Activated T-helper 1 cell treated with anti-CD3 and anti-CD28 coated beads, Interleukin-12 subunit alpha, Interleukin-12 subunit beta, Interleukin-2, Interleukin-4 antibody, amounts not matched to agents 30 ng/mL and 10 ng/mL and 1 ng/mL, durations not matched to agents 14 hours and 24 hours and 36 hours (primary cell): ENCODE data around the gene CAPN13. TPM values are rescaled to one million over a fixed set of nuclear protein-coding genes. Genes with fewer than 3 reads are reported as not detected.

Experiments
- DNase-seq: peaks from one replicate; pipeline ENCODE4 v3.0.0; 2021; ENCODE audit warnings: low spot score
- H3K27ac Mint-ChIP-seq: one replicate; pipeline ENCODE4 v1.8.0; 2021; ENCODE audit warnings: mild to moderate bottlenecking, mixed read lengths
- H3K27me3 Mint-ChIP-seq: one replicate; pipeline ENCODE4 v1.8.0; 2022; ENCODE audit warnings: mild to moderate bottlenecking, moderate library complexity, mixed read lengths; ENCODE audit not compliant: insufficient read depth
- H3K36me3 Mint-ChIP-seq: one replicate; pipeline ENCODE4 v1.8.0; 2021; ENCODE audit warnings: low read depth, mixed read lengths
- H3K4me1 Mint-ChIP-seq: one replicate; pipeline ENCODE4 v1.8.0; 2021; ENCODE audit warnings: low read depth, mixed read lengths
- H3K4me3 Mint-ChIP-seq: one replicate; pipeline ENCODE4 v1.8.0; 2021; ENCODE audit warnings: mild to moderate bottlenecking, moderate library complexity, mixed read lengths
- H3K9me3 Mint-ChIP-seq: one replicate; pipeline ENCODE4 v1.8.0; 2021; ENCODE audit warnings: mixed read lengths
- intact Hi-C: fragments of 100-400 bp; cut with micrococcal nuclease; formaldehyde crosslinking; loops from one replicate; pipeline ENCODE4 v1.15.1; 2024
- total RNA-seq: library from RNA; stranded (reverse); gene quantifications from 2 replicates; pipeline ENCODE4 v1.2.3, GENCODE V29; 2022

The CAPN13 gene
- total RNA-seq, 1 donor from 2014 or later = not detected

DNA sequence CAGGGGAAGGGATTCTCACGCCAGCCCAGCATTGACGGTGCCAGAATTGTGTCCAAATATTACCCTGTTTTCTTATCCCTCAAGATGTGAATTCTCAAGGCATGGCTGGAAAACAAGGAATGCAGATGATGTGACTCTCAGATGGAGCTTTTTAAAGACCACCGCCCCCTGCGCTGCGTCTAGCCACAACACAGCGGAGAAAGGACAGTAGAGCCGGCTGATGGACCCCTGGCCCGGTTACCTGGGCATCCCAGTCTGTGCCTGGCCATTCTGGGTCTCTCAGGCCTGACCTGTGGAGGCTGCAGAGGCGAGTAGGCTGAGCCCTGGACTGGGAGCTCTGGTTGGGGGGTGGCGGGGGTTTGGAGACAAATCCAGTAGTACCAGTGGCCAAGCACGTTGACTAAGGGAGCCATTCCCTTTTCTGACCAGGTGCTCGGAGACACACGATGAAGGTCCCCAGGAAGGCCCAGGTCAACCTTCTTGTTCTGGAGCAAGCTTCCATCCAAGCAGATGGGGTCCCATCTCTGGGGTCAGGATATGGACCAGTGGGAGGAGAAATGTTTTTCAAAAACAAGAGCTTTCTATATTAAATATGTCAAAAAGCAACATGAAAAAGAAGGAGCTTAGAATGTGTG lies 5.3 kb downstream of the CAPN13 start:
- Mint-ChIP-seq H3K36me3 (no peaks in the 10 kb centered on the region), H3K9me3 (no peaks in the 10 kb centered on the region)

GRCh38 chr2:30800159-30800558 lies 7.1 kb downstream of the CAPN13 start:
- Mint-ChIP-seq H3K4me1 (peaks cover 14% of the 10 kb centered on the region), H3K27ac (no peak overlapping the region), H3K36me3 (no peaks in the 10 kb centered on the region), H3K4me3 (no peak overlapping the region), H3K9me3 (no peaks in the 10 kb centered on the region), H3K27me3 (peaks cover 2% of the 10 kb centered on the region)
- intact Hi-C loops = no loop called here
- no peak for DNase-seq

More for the DNA sequence above, 5.3 kb downstream of the CAPN13 start:
- intact Hi-C loops = no loop called here
- H3K27me3 Mint-ChIP-seq = peaks cover 2% of the 10 kb centered on the region
- no peak for DNase-seq
- peaks cover 14% of the 10 kb centered on the region for H3K4me1 Mint-ChIP-seq
- H3K27ac Mint-ChIP-seq = no peak overlapping the region
- no peak overlapping the region for H3K4me3 Mint-ChIP-seq

DNA sequence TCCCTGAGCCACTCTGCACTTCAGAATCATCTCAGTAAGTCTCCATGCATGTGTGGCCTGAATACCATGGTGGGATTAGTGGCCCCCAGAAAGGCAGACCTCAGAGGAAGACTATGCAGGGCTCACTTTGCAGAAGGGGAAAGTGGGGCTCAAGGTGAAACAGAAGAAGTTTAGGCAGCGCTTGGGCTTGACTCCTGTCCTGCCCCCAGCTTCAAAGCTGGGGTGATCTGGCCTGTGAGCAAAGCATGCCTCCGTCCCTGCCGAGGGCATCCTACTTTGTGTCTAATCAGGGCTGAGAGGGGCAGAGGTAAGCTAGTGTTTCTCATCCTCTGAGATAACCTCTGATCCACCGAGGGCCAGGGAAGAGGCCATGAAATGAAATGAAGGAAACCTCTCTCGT lies 7.9 kb downstream of the CAPN13 start:
- H3K27ac Mint-ChIP-seq = no peak overlapping the region
- intact Hi-C loops = no loop called here
- H3K9me3 Mint-ChIP-seq = no peaks in the 10 kb centered on the region
- no peaks in the 10 kb centered on the region for H3K36me3 Mint-ChIP-seq
- H3K4me3 Mint-ChIP-seq = no peak overlapping the region
- no peak for DNase-seq
- H3K27me3 Mint-ChIP-seq = peaks cover 2% of the 10 kb centered on the region
- peaks cover 14% of the 10 kb centered on the region for H3K4me1 Mint-ChIP-seq

DNA sequence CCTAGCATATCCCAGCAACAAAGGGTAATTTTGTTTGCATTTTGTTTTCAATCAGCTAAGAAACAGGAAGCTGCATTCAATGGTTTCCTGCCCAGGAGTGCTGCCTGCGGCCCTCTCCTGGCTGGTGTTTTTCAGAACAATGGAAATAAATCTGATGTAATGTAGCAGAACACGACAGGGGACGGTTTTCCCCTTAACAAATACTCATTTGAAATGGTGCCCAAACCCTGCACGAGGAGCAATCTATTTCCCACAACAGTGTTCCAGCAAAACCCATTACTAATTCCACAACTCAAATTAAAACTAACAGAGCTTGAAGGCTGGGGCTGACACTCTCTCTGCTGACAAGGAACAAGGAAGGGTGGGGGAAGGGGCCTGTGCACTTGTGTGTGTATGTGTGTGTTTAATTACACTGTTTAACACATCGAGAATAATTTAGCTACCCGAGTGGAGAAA lies 8.7 kb downstream of the CAPN13 start:
- no peak overlapping the region for H3K27ac Mint-ChIP-seq
- no peak overlapping the region for H3K4me3 Mint-ChIP-seq
- peaks cover 14% of the 10 kb centered on the region for H3K4me1 Mint-ChIP-seq
- H3K36me3 Mint-ChIP-seq = no peaks in the 10 kb centered on the region
- no peaks in the 10 kb centered on the region for H3K9me3 Mint-ChIP-seq
- peaks cover 6% of the 10 kb centered on the region for H3K27me3 Mint-ChIP-seq
- DNase-seq = no peak
- intact Hi-C loops = no loop called here

- intact Hi-C loops = no loop called here
- Mint-ChIP-seq H3K4me1 (peaks cover 14% of the 10 kb centered on the region), H3K27ac (no peak overlapping the region), H3K36me3 (no peaks in the 10 kb centered on the region), H3K9me3 (no peaks in the 10 kb centered on the region), H3K4me3 (no peak overlapping the region), H3K27me3 (peaks cover 7% of the 10 kb centered on the region)
- DNase-seq = no peak
Observed at GRCh38 chr2:30797381-30798015, 9.7 kb downstream of the CAPN13 start.

GRCh38 chr2:30796699-30797098 lies 10.5 kb downstream of the CAPN13 start:
- DNase-seq = no peak
- Mint-ChIP-seq H3K9me3 (no peaks in the 10 kb centered on the region), H3K4me1 (peaks cover 14% of the 10 kb centered on the region), H3K27me3 (peaks cover 15% of the 10 kb centered on the region), H3K4me3 (no peak overlapping the region), H3K36me3 (no peaks in the 10 kb centered on the region), H3K27ac (no peak overlapping the region)
- intact Hi-C loops = no loop called here

- Mint-ChIP-seq H3K27ac (no peak overlapping the region), H3K4me3 (no peak overlapping the region), H3K4me1 (peaks cover under 1% of the 10 kb centered on the region), H3K27me3 (peaks cover 22% of the 10 kb centered on the region), H3K36me3 (no peaks in the 10 kb centered on the region), H3K9me3 (no peaks in the 10 kb centered on the region)
- DNase-seq = no peak
- intact Hi-C loops = no loop called here
Observed at GRCh38 chr2:30792521-30792920, 14.7 kb downstream of the CAPN13 start.

GRCh38 chr2:30790879-30791278 lies 16.4 kb downstream of the CAPN13 start:
- no peak overlapping the region for H3K27ac Mint-ChIP-seq
- no peak overlapping the region for H3K4me3 Mint-ChIP-seq
- intact Hi-C loops = no loop called here
- H3K9me3 Mint-ChIP-seq = no peaks in the 10 kb centered on the region
- peaks cover 22% of the 10 kb centered on the region for H3K27me3 Mint-ChIP-seq
- H3K36me3 Mint-ChIP-seq = no peaks in the 10 kb centered on the region
- DNase-seq = no peak
- no peaks in the 10 kb centered on the region for H3K4me1 Mint-ChIP-seq

- DNase-seq = no peak
- Mint-ChIP-seq H3K4me1 (no peaks in the 10 kb centered on the region), H3K27ac (no peak overlapping the region), H3K4me3 (no peak overlapping the region), H3K27me3 (peaks cover 22% of the 10 kb centered on the region), H3K9me3 (no peaks in the 10 kb centered on the region), H3K36me3 (no peaks in the 10 kb centered on the region)
- intact Hi-C loops = no loop called here
Observed at GRCh38 chr2:30789670-30790210, 17.5 kb downstream of the CAPN13 start.

GRCh38 chr2:30786923-30787685 lies 20.1 kb downstream of the CAPN13 start:
- Mint-ChIP-seq H3K4me3 (no peak overlapping the region), H3K4me1 (no peaks in the 10 kb centered on the region), H3K9me3 (no peaks in the 10 kb centered on the region), H3K27me3 (peaks cover 14% of the 10 kb centered on the region), H3K27ac (no peak overlapping the region), H3K36me3 (no peaks in the 10 kb centered on the region)
- DNase-seq = no peak
- intact Hi-C loops = no loop called here

DNA sequence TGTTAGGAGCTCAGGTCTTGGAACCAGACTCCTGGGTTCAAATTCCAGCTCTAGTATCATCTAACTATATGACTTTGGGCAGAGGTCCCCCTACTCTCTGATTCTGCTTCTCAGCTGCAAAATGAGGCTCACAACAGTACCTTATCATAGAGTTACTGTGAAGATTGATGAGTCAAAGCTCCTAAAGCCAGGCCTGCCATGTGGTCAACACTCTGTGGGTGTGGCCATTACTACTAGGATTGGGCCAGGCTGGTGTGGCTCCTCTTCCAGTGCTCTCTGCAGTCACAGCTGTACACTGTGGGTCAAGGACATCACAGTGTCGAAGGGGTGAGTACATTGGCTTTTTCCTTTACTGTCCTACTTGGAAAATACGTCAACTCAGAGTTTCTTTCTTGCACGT lies 22.6 kb downstream of the CAPN13 start:
- Mint-ChIP-seq H3K36me3 (no peaks in the 10 kb centered on the region), H3K4me3 (no peak overlapping the region), H3K9me3 (no peaks in the 10 kb centered on the region), H3K27me3 (peaks cover 2% of the 10 kb centered on the region), H3K4me1 (no peaks in the 10 kb centered on the region), H3K27ac (no peak overlapping the region)
- intact Hi-C loops = no loop called here
- no peak for DNase-seq

DNA sequence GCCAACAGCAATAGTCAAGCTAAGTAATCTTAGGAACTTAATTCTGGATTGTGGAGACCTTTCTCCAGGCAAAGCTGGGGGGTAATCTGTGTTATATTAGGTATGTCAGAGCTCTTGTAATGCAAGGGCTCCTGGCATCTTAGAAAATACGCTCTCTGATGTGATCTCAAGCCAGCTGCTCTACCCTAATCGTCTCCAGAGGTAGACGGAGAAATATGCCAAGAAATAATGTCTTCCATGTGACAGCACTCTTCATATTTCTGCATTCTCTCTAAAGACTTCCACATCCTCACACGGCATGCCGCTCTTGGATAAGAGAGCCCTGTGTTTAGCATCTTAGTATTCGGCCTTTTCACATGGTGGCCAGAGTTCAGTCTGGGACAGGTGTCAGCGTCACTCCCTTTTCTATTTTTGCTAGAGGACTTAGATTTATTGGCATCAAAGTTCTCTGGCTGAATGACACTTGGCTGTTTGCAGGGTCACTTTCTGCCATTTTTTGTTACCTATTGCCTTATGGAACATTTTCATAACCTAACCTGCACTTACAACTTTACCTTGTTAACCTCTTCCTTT lies 25.2 kb downstream of the CAPN13 start:
- H3K27ac Mint-ChIP-seq = no peak overlapping the region
- H3K9me3 Mint-ChIP-seq = no peaks in the 10 kb centered on the region
- intact Hi-C loops = no loop called here
- H3K4me3 Mint-ChIP-seq = no peak overlapping the region
- H3K27me3 Mint-ChIP-seq = peaks cover 2% of the 10 kb centered on the region
- H3K36me3 Mint-ChIP-seq = no peaks in the 10 kb centered on the region
- H3K4me1 Mint-ChIP-seq = no peaks in the 10 kb centered on the region
- DNase-seq = no peak

DNA sequence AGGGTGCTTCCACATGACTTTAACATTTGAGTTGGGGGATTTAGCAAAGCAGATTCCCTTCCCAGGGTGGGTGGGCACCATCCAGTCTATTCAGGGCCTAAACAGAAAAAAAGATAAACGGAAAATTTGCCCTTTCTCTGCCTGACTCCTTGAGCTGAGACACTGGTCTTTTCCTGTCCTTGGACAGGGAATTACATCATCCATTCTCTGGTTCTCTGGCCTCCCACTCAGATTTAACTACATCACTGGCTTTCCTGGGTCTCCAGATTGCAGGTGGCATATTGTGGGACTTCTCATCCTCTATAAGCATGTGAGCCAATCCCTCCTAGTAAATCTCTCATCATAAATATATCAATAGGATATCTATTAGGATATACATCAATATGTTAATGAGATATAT lies 25.8 kb downstream of the CAPN13 start:
- no peaks in the 10 kb centered on the region for H3K36me3 Mint-ChIP-seq
- no peaks in the 10 kb centered on the region for H3K4me1 Mint-ChIP-seq

More for the DNA sequence above, 25.8 kb downstream of the CAPN13 start:
- intact Hi-C loops = no loop called here
- no peaks in the 10 kb centered on the region for H3K9me3 Mint-ChIP-seq
- H3K4me3 Mint-ChIP-seq = no peak overlapping the region
- DNase-seq = no peak
- H3K27me3 Mint-ChIP-seq = peaks cover 2% of the 10 kb centered on the region
- H3K27ac Mint-ChIP-seq = no peak overlapping the region
